Mucosa of descending colon (tissue), 3 donors: ENCODE results near the gene SND1. TPM values are rescaled to one million over a fixed set of nuclear protein-coding genes. Genes with fewer than 3 reads are reported as not detected.

ENCODE experiments used
- ATAC-seq: fragments of 200-7000 bp; cut with Tn5 transposase; one replicate; pipeline ENCODE4 v1.9.1; 2020; ENCODE audit warnings: mild to moderate bottlenecking, moderate library complexity
- DNase-seq, 3 donors: peaks; one replicate each; pipeline ENCODE4 v3.0.0-alpha.2; 2020
- H3K36me3 ChIP-seq: fragments of 200-600 bp; one replicate; pipeline ENCODE4 v1.8.0; 2021; ENCODE audit warnings: low read depth, mild to moderate bottlenecking
- H3K4me1 ChIP-seq: fragments of 200-600 bp; one replicate; pipeline ENCODE4 v1.8.0; 2021; ENCODE audit warnings: low read depth, mild to moderate bottlenecking
- H3K4me3 ChIP-seq: fragments of 200-600 bp; one replicate; pipeline ENCODE4 v1.8.0; 2021; ENCODE audit warnings: mild to moderate bottlenecking
- H3K9me3 ChIP-seq: fragments of 200-600 bp; one replicate; pipeline ENCODE4 v1.8.0; 2021; ENCODE audit warnings: mild to moderate bottlenecking
- CTCF ChIP-seq: fragments of 200-600 bp; IDR thresholded peaks from one replicate; pipeline ENCODE4 v1.8.0; 2022; ENCODE audit warnings: antibody characterized with exemption, mild to moderate bottlenecking
- intact Hi-C, 2 donors: fragments of 100-400 bp; cut with DNase I in 1 of 2; cut with micrococcal nuclease in 1 of 2; formaldehyde crosslinking; loops; one replicate each; pipeline versions ENCODE4 v1.11.0 to v1.11.1; 2022; cut with DNase I, micrococcal nuclease
- total RNA-seq, 3 donors: library from RNA; stranded (reverse); fragmentation: NEBNext Ultra II Directional in 2 of 3; extraction: Animal tissue kit (Norgen Biotek cat#: 25700) in 2 of 3; gene quantifications; one replicate each; pipeline versions ENCODE4 v1.2.1 to v1.2.4, GENCODE V29; 2021 to 2023
- donor health status: DM: no; HTN: no; CAD: no; lungs with moderate emphysema.
- donor health status: DM: no; HTN: no; CAD: no.
- donor health status: DM: no; HTN: yes; CAD: no.

Gene SND1
- total RNA-seq, 3 donors from 2014 or later, result 99.0 to 131 (median 106) TPM

DNA sequence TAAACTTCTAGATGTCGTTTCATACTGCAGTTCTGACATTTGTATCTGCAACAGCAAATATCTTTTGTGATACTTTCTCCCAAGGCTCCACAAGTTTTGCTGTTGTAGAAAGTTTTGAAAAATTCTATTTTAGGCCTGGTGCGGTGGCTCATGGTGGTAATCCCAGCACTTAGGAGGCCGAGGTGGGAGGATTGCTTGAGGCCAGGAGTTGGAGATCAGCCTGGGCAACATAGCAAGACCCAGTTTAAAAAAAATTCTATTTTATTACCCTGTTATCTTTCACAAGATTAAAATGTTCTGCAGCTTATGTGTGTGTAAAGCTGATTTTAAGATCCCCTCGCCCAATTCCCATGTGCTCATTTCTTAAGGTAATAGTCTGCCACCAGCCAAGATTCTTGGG lies 1.4 kb downstream of the SND1 start:
- TF ChIP-seq CTCF, result no peak
- Histone ChIP-seq H3K4me1 (peaks cover 10% of the 10 kb centered on the region), H3K4me3 (no peak overlapping the region), H3K36me3 (no peaks in the 10 kb centered on the region), H3K9me3 (no peaks in the 10 kb centered on the region)
- ATAC-seq, result no peak
- no peak for DNase-seq
- intact Hi-C loops, result no loop called here

DNA sequence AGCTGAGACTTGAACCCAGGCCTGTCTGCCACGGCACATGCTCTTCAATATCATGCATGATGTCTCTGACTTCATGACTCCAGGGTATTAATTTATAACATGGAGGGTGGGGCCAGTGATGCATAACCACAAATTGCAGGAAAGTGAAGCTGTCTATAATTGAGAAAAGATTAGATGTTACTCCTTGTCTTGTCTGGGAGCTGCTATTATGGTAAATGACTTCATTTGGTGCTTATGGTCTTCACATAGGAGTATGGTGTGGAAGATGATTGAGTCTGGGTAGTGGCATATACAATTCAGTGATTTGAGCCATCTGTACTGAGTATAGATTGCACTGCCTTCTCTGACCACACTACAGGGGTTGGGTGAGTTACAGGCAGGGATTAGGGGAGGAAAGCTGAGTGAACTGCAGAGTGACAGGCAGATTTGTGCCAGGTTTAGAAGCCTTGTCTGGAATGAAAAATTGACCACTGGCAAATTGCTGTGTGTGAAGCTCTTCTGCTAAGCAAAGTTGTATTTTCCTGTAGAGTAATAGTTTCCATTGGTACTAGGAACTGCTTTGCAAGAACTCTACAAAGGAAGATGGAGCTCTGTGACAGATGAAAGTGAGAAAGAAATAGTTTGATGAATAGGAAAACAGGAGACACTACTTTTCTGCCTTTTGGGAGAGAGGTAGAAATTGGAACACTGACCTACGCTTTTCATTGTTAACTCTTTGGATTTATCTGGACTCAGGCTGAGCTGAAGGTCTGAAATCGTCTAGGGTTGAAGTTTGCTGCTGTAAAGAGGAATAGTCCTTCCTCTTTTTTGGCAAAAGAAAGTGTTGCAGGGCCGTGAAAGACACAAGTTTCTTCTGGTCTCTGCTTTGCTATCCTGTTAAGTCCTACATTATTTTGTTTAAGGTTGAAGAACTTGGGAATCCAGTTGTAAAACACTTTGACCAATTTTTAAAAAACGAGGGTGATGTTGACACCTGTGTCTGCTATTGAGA lies 2.7 kb downstream of the SND1 start:
- Histone ChIP-seq H3K9me3 (no peaks in the 10 kb centered on the region), H3K36me3 (no peaks in the 10 kb centered on the region), H3K4me1 (peaks cover 10% of the 10 kb centered on the region), H3K4me3 (no peak overlapping the region)
- intact Hi-C loops, result no loop called here
- no peak for ATAC-seq
- no peak for DNase-seq
- TF ChIP-seq CTCF, result no peak

DNA sequence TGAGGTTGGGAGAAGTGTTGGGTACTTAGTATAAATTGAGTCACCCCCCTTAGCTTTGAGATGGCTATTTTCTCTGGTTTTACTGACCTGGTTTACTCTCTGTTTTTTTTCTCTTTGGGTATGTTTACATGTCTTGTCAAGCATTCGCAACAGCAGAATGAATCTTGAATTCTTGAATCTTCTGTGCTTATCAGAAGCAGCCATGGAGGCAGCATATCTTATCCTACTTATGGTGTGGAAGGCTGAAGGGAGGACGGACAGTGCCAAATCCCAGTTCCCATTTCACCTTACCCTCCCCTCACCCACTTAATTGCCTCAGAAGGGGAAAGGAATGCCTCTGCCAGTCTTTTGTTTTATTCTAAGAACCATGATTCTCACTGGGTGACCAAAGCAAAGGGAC lies 3.7 kb downstream of the SND1 start:
- ATAC-seq (no peak), DNase-seq (no peak)
- Histone ChIP-seq H3K36me3 (no peaks in the 10 kb centered on the region), H3K4me1 (peaks cover 10% of the 10 kb centered on the region), H3K4me3 (no peak overlapping the region), H3K9me3 (no peaks in the 10 kb centered on the region)
- no peak for TF ChIP-seq CTCF
- intact Hi-C loops, result no loop called here

- H3K9me3 ChIP-seq, result no peaks in the 10 kb centered on the region
- H3K4me3 ChIP-seq, result no peak overlapping the region
- ATAC-seq, result no peak
- no peaks in the 10 kb centered on the region for H3K36me3 ChIP-seq
- TF ChIP-seq CTCF, result no peak
- intact Hi-C loops, result no loop called here
- no peak for DNase-seq
- peaks cover 10% of the 10 kb centered on the region for H3K4me1 ChIP-seq
Observed at GRCh38 chr7:127657500-127657899, 5.5 kb downstream of the SND1 start.

- DNase-seq, result no peak
- intact Hi-C loops, result no loop called here
- Histone ChIP-seq H3K36me3 (no peaks in the 10 kb centered on the region), H3K9me3 (no peaks in the 10 kb centered on the region), H3K4me1 (no peaks in the 10 kb centered on the region), H3K4me3 (no peak overlapping the region)
- TF ChIP-seq CTCF, result peak; percentile 9
- ATAC-seq, result no peak
Observed at GRCh38 chr7:127658970-127659630, 7.1 kb downstream of the SND1 start.
